WTC11 (cell line): ENCODE data around the gene MYLK. TPM values are rescaled to one million over a fixed set of nuclear protein-coding genes. Genes with fewer than 3 reads are reported as not detected.

Experiments used
- ATAC-seq: fragments of 200-7000 bp; cut with Tn5 transposase; 2 replicates; pipeline ENCODE4 v1.10.0; 2021; ENCODE audit warnings: mild to moderate bottlenecking, moderate library complexity
- CTCF ChIA-PET: fragments of 300-600 bp; sonication (Branson Sonifier 250); formaldehyde crosslinking; loops from one replicate; lab custom pipeline; 2021; ENCODE audit warnings: antibody characterized with exemption; lab: Charles Lee
- POLR2A ChIA-PET: fragments of 350-600 bp; sonication (Branson Sonifier 250); formaldehyde crosslinking; loops from one replicate; lab custom pipeline; 2021; ENCODE audit warnings: antibody characterized with exemption; lab: Charles Lee
- DNase-seq: peaks from one replicate; pipeline ENCODE4 v3.0.0; 2021; ENCODE audit warnings: low spot score
- H3K27ac Mint-ChIP-seq: 2 replicates; pipeline ENCODE4 v1.8.0; 2021; ENCODE audit warnings: mixed read lengths
- H3K27me3 Mint-ChIP-seq: 2 replicates; pipeline ENCODE4 v1.8.0; 2021; ENCODE audit warnings: low read depth, mild to moderate bottlenecking, moderate library complexity, mixed read lengths
- H3K36me3 Mint-ChIP-seq: 2 replicates; pipeline ENCODE4 v1.8.0; 2021; ENCODE audit warnings: mixed read lengths
- H3K4me1 Mint-ChIP-seq: 2 replicates; pipeline ENCODE4 v1.8.0; 2022; ENCODE audit warnings: mixed read lengths
- H3K4me3 Mint-ChIP-seq: 2 replicates; pipeline ENCODE4 v1.8.0; 2021; ENCODE audit warnings: mild to moderate bottlenecking, moderate library complexity, mixed read lengths
- H3K9me3 Mint-ChIP-seq: 2 replicates; pipeline ENCODE4 v1.8.0; 2021; ENCODE audit warnings: mixed read lengths
- ATF1 ChIP-seq: sonication (generic); formaldehyde crosslinking; IDR thresholded peaks from 2 replicates; pipeline ENCODE4 v1.8.1; 2023; ENCODE audit warnings: mild to moderate bottlenecking, moderate library complexity, missing genetic modification reagents
- ELF4 ChIP-seq: sonication (generic); formaldehyde crosslinking; IDR thresholded peaks from 2 replicates; pipeline ENCODE4 v1.8.1; 2022; ENCODE audit warnings: low read depth, mild to moderate bottlenecking, moderate library complexity, missing genetic modification reagents
- JAZF1 ChIP-seq: fragments of 250-450 bp; sonication (Bioruptor Pico); IDR thresholded peaks from 2 replicates; pipeline ENCODE4 v1.9.0; 2021; ENCODE audit warnings: moderate library complexity, mild to moderate bottlenecking, inconsistent platforms
- MAX ChIP-seq: sonication (generic); formaldehyde crosslinking; IDR thresholded peaks from 2 replicates; pipeline ENCODE4 v1.8.0; 2022; ENCODE audit warnings: mild to moderate bottlenecking, missing genetic modification reagents
- NFATC4 ChIP-seq: fragments of 250-450 bp; sonication (Bioruptor Pico); IDR thresholded peaks from 2 replicates; pipeline ENCODE4 v1.9.0; 2021; ENCODE audit warnings: mild to moderate bottlenecking
- NR2C2 ChIP-seq: sonication (generic); formaldehyde crosslinking; IDR thresholded peaks from 2 replicates; pipeline ENCODE4 v1.8.0; 2022; ENCODE audit warnings: mild to moderate bottlenecking, missing genetic modification reagents
- SMAD3 ChIP-seq: sonication (generic); formaldehyde crosslinking; IDR thresholded peaks from 2 replicates; pipeline ENCODE4 v1.8.0; 2022; ENCODE audit warnings: missing genetic modification reagents, mild to moderate bottlenecking, borderline replicate concordance
- SP1 ChIP-seq: sonication (generic); formaldehyde crosslinking; conservative IDR thresholded peaks from 2 replicates; pipeline ENCODE4 v1.8.1; 2022; ENCODE audit warnings: missing genetic modification reagents
- STAT6 ChIP-seq: sonication (generic); formaldehyde crosslinking; conservative IDR thresholded peaks from 2 replicates; pipeline ENCODE4 v1.8.1; 2023; ENCODE audit warnings: mild to moderate bottlenecking, low read depth, missing genetic modification reagents, moderate library complexity
- TCF7 ChIP-seq: sonication (generic); formaldehyde crosslinking; IDR thresholded peaks from 2 replicates; pipeline ENCODE4 v1.8.0; 2022; ENCODE audit warnings: mild to moderate bottlenecking, low read depth, missing genetic modification reagents, moderate library complexity
- ZMAT4 ChIP-seq: fragments of 250-450 bp; sonication (Bioruptor Pico); IDR thresholded peaks from 2 replicates; pipeline ENCODE4 v1.9.0; 2021; ENCODE audit warnings: mild to moderate bottlenecking
- ZNF121 ChIP-seq: sonication (generic); formaldehyde crosslinking; IDR thresholded peaks from 2 replicates; pipeline ENCODE4 v1.8.0; 2023; ENCODE audit warnings: missing genetic modification reagents
- ZNF317 ChIP-seq: sonication (generic); formaldehyde crosslinking; IDR thresholded peaks from 2 replicates; pipeline ENCODE4 v1.8.1; 2023; ENCODE audit warnings: low read depth, mild to moderate bottlenecking, moderate library complexity, missing genetic modification reagents, borderline replicate concordance
- ZNF396 ChIP-seq: fragments of 250-450 bp; sonication (Bioruptor Pico); IDR thresholded peaks from 2 replicates; pipeline ENCODE4 v1.8.0; 2021; ENCODE audit warnings: mild to moderate bottlenecking, moderate library complexity, borderline replicate concordance
- ZNF423 ChIP-seq: fragments of 250-450 bp; sonication (Bioruptor Pico); IDR thresholded peaks from 2 replicates; pipeline ENCODE4 v2.1.2; 2022; ENCODE audit warnings: mild to moderate bottlenecking, moderate library complexity
- total RNA-seq: library from RNA; stranded (reverse); gene quantifications from 3 replicates; pipeline ENCODE4 v1.2.3, GENCODE V29; 2021
- TF ChIP-seq, protein P1 (sequence below): sonication (generic); formaldehyde crosslinking; IDR thresholded peaks from 2 replicates; pipeline ENCODE4 v1.8.1; 2023; ENCODE audit warnings: mild to moderate bottlenecking, missing genetic modification reagents, moderate library complexity
- TF ChIP-seq, protein P2 (sequence below): sonication (generic); formaldehyde crosslinking; IDR thresholded peaks from 2 replicates; pipeline ENCODE4 v1.8.1; 2023; ENCODE audit warnings: mild to moderate bottlenecking, missing genetic modification reagents, borderline replicate concordance
- TF ChIP-seq, protein P3 (sequence below): sonication (generic); formaldehyde crosslinking; IDR thresholded peaks from 2 replicates; pipeline ENCODE4 v1.8.0; 2022; ENCODE audit warnings: mild to moderate bottlenecking, missing genetic modification reagents
- TF ChIP-seq, protein P4 (sequence below): sonication (generic); formaldehyde crosslinking; IDR thresholded peaks from 2 replicates; pipeline ENCODE4 v1.8.0; 2023; ENCODE audit warnings: missing genetic modification reagents
- TF ChIP-seq, protein P5 (sequence below): sonication (generic); formaldehyde crosslinking; IDR thresholded peaks from 2 replicates; pipeline ENCODE4 v1.8.1; 2022; ENCODE audit warnings: mild to moderate bottlenecking, missing genetic modification reagents, moderate library complexity, borderline replicate concordance

MYLK gene
- total RNA-seq, 1 experiment from 2014 or later: 10.4 TPM

- TF ChIP-seq, protein P1, sequence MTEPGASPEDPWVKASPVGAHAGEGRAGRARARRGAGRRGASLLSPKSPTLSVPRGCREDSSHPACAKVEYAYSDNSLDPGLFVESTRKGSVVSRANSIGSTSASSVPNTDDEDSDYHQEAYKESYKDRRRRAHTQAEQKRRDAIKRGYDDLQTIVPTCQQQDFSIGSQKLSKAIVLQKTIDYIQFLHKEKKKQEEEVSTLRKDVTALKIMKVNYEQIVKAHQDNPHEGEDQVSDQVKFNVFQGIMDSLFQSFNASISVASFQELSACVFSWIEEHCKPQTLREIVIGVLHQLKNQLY (CRISPR knock-in tag): no peak
- TF ChIP-seq SP1 (CRISPR knock-in tag) (no peak), STAT6 (CRISPR knock-in tag) (no peak)
- TF ChIP-seq, all 79 proteins: peak for 0
Measured at GRCh38 chr3:123872621-123873020, 11.5 kb downstream of the MYLK start (continued).

- Mint-ChIP-seq H3K27ac (no peak overlapping the region), H3K4me3 (no peak overlapping the region), H3K27me3 (no peaks in the 10 kb centered on the region), H3K36me3 (no peaks in the 10 kb centered on the region), H3K4me1 (peaks cover 24% of the 10 kb centered on the region)
- ATAC-seq (0 out of 2 replicates have a peak, but pooled peaks have one; percentile 26), DNase-seq (no peak)
- CTCF ChIA-PET: interaction anchor here (1.1 to 2.1 kb wide), 4 partner anchors 10 to 220 kb away, joined by 3 to 12 read pairs (median 6); no protein-coding TSS in a partner anchor
- TF ChIP-seq ZNF423 (CRISPR knock-in tag) (no peak), ZMAT4 (CRISPR knock-in tag) (no peak), ZNF121 (no peak), MAX (no peak), ATF1 (no peak), NFATC4 (CRISPR knock-in tag) (no peak), ZNF396 (CRISPR knock-in tag) (no peak), NR2C2 (CRISPR knock-in tag) (no peak), SP1 (CRISPR knock-in tag) (no peak), TCF7 (CRISPR knock-in tag) (no peak), ZNF317 (CRISPR knock-in tag) (no peak), SMAD3 (CRISPR knock-in tag) (no peak), ELF4 (no peak), JAZF1 (CRISPR knock-in tag) (no peak)
- TF ChIP-seq, protein P2, sequence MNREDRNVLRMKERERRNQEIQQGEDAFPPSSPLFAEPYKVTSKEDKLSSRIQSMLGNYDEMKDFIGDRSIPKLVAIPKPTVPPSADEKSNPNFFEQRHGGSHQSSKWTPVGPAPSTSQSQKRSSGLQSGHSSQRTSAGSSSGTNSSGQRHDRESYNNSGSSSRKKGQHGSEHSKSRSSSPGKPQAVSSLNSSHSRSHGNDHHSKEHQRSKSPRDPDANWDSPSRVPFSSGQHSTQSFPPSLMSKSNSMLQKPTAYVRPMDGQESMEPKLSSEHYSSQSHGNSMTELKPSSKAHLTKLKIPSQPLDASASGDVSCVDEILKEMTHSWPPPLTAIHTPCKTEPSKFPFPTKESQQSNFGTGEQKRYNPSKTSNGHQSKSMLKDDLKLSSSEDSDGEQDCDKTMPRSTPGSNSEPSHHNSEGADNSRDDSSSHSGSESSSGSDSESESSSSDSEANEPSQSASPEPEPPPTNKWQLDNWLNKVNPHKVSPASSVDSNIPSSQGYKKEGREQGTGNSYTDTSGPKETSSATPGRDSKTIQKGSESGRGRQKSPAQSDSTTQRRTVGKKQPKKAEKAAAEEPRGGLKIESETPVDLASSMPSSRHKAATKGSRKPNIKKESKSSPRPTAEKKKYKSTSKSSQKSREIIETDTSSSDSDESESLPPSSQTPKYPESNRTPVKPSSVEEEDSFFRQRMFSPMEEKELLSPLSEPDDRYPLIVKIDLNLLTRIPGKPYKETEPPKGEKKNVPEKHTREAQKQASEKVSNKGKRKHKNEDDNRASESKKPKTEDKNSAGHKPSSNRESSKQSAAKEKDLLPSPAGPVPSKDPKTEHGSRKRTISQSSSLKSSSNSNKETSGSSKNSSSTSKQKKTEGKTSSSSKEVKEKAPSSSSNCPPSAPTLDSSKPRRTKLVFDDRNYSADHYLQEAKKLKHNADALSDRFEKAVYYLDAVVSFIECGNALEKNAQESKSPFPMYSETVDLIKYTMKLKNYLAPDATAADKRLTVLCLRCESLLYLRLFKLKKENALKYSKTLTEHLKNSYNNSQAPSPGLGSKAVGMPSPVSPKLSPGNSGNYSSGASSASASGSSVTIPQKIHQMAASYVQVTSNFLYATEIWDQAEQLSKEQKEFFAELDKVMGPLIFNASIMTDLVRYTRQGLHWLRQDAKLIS: no peak
- TF ChIP-seq, protein P3, sequence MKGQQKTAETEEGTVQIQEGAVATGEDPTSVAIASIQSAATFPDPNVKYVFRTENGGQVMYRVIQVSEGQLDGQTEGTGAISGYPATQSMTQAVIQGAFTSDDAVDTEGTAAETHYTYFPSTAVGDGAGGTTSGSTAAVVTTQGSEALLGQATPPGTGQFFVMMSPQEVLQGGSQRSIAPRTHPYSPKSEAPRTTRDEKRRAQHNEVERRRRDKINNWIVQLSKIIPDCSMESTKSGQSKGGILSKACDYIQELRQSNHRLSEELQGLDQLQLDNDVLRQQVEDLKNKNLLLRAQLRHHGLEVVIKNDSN (CRISPR knock-in tag): no peak
- TF ChIP-seq, protein P4, sequence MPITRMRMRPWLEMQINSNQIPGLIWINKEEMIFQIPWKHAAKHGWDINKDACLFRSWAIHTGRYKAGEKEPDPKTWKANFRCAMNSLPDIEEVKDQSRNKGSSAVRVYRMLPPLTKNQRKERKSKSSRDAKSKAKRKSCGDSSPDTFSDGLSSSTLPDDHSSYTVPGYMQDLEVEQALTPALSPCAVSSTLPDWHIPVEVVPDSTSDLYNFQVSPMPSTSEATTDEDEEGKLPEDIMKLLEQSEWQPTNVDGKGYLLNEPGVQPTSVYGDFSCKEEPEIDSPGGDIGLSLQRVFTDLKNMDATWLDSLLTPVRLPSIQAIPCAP (CRISPR knock-in tag): no peak
- TF ChIP-seq, protein P5, sequence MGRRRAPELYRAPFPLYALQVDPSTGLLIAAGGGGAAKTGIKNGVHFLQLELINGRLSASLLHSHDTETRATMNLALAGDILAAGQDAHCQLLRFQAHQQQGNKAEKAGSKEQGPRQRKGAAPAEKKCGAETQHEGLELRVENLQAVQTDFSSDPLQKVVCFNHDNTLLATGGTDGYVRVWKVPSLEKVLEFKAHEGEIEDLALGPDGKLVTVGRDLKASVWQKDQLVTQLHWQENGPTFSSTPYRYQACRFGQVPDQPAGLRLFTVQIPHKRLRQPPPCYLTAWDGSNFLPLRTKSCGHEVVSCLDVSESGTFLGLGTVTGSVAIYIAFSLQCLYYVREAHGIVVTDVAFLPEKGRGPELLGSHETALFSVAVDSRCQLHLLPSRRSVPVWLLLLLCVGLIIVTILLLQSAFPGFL (CRISPR knock-in tag): no peak
- TF ChIP-seq, protein P1 (CRISPR knock-in tag): no peak
- TF ChIP-seq, all 79 proteins: peak for 0
- no peaks in the 10 kb centered on the region; the same call in 1 of the 2 replicates for H3K9me3 Mint-ChIP-seq
- POLR2A ChIA-PET: no interaction called here
Measured at GRCh38 chr3:123871946-123872345, 12.2 kb downstream of the MYLK start.
